GM18870 (cell line): ENCODE measurements around the gene GABRR1.
A peak's percentile ranks its signal among the peaks of the same experiment; 100 is the strongest.
"Not testable (repeated sequence)": the region's sequence is repeated elsewhere in the genome, so short reads cannot be mapped to it uniquely, and the experiment has no call there.

Source experiments
- ATAC-seq: cut with Tn5 transposase; IDR thresholded peaks from one replicate; pipeline ENCODE4 v1.9.1; 2021; ENCODE audit warnings: moderate library complexity; ENCODE audit not compliant: unreplicated experiment

GABRR1 gene

DNA sequence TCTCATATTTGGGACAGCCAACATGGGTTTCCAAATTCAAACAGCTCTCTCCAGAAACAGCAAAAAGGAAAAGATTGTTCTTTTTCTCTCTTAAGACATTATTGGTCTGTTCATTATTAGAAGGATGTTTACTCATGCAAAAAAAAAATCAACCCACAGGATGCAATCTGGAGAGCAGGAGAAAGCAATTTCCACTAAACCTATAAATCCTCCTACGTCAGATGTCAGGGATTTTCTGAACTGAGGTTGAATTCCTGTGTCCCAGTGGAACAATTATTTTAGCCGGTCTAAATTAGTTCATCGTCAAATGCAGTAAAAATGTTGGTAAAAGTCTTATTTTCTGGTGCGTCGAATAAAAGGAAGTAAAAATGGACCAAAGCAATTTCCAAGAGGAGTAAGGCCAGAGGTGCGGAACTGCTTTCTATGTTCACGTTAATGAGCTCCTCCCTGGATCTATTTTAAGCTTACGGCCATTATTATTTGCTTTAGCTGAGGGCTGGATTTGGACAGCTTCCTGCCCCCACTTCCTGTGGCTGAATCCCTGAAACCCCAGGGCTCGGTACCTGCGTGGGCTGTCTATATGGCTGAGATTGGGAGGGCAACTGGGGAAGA is at the start of gene GABRR1:
Gene GABRR1, minus strand, starts transcription at position 60 of the 612 bp plus-strand sequence. Its CDS starts 36 bp downstream, at position 24.
- ATAC-seq = no peak

DNA sequence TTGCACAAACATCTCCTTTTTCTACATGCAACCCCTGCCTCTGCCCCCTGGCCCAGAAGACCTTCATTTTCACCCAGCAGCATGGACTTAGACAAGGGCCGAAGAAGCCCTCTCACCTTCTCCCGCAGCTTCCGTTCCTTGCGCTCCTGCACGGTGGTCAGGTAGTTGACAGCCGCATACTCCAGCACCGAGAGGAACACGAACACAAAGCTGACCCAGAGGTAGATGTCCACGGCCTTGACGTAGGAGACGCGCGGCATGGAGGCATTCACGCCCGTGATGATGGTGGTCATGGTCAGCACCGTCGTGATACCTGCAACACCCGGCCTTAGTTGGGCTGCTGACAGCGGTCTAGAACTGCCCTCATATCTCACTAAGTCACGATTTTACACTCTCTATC is 47.1 kb upstream of the GABRR1 start:
- no peak for ATAC-seq

- no peak for ATAC-seq
Observed at GRCh38 chr6:89260832-89261231, 43.7 kb upstream of the GABRR1 start.

DNA sequence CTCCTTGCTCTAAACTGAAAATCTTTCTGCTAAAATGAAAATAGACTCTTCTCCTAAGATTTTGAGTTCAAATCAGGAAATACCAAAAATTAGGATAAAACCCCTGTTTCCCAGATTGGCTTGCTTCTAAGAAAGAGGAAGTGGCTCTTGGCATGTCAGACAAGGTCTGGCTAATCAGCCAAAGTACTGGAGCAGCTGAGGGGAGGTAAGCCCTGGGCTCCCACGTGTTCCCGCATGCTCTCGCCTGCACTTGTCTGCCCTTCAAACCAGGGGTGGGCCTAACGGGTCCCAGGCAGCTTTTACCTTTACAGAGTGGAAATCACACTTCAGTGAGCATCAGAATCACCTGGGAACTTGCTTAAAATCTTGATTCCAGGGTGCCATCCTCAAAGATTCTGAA is 43.2 kb upstream of the GABRR1 start:
- ATAC-seq = no peak

- no peak for ATAC-seq
Observed at GRCh38 chr6:89258912-89259311, 41.8 kb upstream of the GABRR1 start.

DNA sequence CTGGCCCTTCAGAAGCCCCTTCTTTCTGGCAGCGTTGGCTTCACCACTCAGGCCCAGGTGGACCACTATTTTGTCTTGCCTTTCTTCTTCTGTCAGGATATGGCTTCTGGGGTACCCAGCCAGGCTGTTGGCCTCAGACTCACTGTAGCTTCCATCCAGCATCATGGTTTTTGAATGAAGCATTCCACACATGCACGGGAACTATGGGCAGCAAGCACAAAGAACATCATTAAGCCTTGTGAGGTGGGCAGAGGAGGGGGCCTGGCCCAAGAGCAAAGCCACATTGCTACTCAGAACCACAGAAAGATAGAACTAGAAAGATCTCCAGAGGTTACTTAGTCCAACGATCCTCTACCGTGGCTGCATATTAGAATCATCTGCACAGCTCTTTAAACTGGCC is 40.6 kb upstream of the GABRR1 start:
- no peak for ATAC-seq

GRCh38 chr6:89257346-89257745 is 40.2 kb upstream of the GABRR1 start:
- ATAC-seq = no peak

DNA sequence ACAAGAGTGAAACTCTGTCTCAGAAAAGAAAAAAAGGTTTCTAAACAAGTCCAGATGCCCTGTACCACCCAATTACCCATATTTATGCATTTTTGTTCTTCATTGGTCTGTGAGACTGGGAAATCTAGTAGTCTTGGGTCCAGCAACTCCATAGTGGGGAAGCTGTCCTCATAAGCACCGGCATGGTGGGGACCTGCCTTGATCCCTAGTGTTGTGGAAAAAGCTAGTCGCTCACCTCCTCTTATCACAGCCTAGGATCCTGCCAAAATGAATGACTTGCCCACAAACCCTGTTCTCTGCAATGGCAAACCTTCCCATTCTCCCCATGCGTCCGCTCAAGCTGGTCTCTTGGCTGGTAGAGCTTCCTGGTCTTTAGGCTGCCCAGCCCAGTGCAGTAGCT is 38.3 kb upstream of the GABRR1 start:
- no peak for ATAC-seq

- no peak for ATAC-seq
Observed at GRCh38 chr6:89254569-89254968, 37.4 kb upstream of the GABRR1 start.

- ATAC-seq = no peak
Observed at GRCh38 chr6:89252907-89253306, 35.7 kb upstream of the GABRR1 start.

DNA sequence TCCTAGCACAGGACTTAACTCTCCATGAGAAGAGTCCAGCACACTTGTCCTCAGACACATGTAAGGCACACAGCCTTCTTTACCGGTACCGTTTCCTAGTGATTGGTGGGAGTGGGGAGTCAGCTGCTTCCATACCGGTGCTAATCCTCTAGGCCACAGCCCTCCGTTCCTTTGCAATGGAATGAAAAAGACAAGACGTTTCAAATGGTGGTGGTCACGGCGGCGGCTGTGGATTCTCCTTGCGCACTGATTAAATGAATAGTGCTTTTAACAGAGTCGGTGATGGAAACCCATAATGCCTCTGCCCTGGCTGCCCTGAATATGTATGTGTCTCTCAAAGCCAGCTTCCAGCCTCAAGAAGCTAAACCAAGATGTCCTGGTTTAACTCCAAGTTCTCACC is 34.8 kb upstream of the GABRR1 start:
- no peak for ATAC-seq

GRCh38 chr6:89251170-89251569 is 34.0 kb upstream of the GABRR1 start:
- ATAC-seq = no peak

- no peak for ATAC-seq
Observed at GRCh38 chr6:89250239-89250638, 33.1 kb upstream of the GABRR1 start.

- ATAC-seq = peak; percentile 51
Observed at GRCh38 chr6:89244241-89244985, 27.3 kb upstream of the GABRR1 start.

DNA sequence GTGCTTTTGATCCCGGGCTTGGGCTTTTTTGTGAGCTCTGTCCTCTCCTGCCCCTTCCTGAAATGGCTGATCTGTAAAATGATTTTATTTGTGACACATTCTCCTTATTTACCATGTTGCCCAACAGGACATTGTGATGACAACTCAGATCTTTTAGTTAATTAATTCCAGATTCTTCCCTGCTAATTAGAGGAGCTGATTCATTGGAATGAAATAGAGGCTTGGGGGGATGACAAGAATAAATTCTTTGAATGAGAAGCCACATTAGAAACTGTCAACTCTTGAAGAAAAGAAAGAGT is 26.1 kb upstream of the GABRR1 start:
- no peak for ATAC-seq

DNA sequence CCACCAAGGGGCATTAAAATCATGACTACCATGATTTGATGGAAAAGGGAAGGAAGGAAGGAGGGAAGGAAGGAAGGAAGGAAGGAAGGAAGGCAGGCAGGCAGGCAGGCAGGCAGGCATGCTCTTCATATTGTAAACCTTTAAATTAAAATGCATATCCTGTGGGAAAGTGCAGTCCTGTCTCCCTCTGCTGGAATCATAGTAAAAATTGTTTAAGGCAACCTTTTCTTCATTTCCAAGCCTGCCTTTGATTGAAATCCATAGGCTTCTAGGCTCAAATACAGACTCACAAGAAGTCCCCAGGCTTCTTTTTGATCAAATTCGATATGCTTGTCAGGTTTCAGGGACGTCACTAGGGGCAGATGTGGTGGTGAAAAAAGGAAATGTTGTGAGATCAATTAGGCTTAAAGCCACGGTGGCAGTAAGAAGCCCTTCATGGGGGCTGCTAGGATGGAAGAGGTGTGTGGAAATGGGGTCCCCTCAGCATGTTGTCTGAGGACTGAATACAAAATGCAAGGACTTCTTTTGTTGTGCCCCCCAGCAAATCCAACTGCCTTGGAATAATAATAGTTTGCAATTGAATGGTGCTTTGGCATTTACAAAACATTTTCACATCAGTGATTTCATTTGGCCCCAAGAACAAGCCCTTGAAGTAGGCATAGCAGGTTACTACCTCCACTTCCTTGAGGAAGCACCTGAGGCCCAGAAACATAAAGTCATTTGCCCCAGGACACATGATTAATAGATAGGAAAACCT is 25.6 kb upstream of the GABRR1 start:
- ATAC-seq = no peak

GRCh38 chr6:89239338-89239737 is 22.2 kb upstream of the GABRR1 start:
- ATAC-seq = no peak

GRCh38 chr6:89237158-89237557 is 20.0 kb upstream of the GABRR1 start:
- ATAC-seq = no peak

GRCh38 chr6:89233605-89234004 is 16.4 kb upstream of the GABRR1 start:
- not testable (repeated sequence) for ATAC-seq

DNA sequence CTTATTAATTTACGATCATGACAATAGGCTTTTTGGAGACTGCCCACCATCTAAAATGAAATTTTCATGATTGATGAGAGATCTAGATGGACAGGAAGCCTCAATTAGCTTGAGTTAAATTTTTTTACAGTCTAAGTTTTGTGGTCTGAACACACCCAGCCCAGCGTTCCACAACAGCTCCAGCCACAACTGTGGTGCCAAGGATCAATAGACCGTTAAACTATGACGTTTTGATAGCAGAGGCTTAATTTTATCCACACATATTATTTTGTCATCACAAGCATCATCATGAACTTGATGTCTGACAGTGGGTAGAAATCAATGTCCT is 5.5 kb upstream of the GABRR1 start:
- ATAC-seq = no peak

GRCh38 chr6:89221971-89222711 is 5.0 kb upstream of the GABRR1 start:
- ATAC-seq = no peak

- ATAC-seq = no peak
Observed at GRCh38 chr6:89221129-89221528, 4.0 kb upstream of the GABRR1 start.
